OCI-LY3 (cell line): Measurements from ENCODE around the gene LAMB4.

Experiments
- CTCF ChIP-seq: fragments of 200-600, 300-600 bp; sonication (generic); IDR thresholded peaks from 2 replicates; pipeline ENCODE4 v1.5.1; 2014; ENCODE audit warnings: antibody characterized with exemption, low read length, low read depth
- EZH2phosphoT487 ChIP-seq: fragments of 200-600 bp; shearing (Covaris generic); IDR thresholded peaks from 2 replicates; pipeline ENCODE4 v1.6.1; 2018; ENCODE audit warnings: antibody characterized with exemption, mixed run types, low read depth

DNA sequence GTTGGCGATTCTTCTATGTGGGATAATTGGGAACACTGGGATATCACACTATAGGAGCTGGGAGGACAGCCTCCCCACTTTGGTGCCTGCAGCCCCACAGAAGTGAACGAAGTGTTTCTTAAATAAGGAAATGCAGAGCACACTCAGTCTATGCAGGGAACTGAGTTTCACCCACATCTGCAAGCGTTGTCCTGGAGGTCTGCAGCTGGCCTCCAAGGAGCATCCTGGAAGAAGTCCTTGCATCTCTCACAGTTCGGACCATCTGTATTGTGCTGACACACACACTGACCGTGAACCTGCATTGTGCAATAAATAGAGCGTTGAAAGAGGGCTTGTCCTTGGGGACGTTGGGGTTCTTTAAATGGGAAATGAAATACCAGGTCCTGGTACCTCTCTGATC, 25.8 kb downstream of the LAMB4 start:
- TF ChIP-seq CTCF (no peak), EZH2phosphoT487 (no peak)
